Measurements from ENCODE around the gene TNIK.
"Not testable (repeated sequence)": the region's sequence is repeated elsewhere in the genome, so short reads cannot be mapped to it uniquely, and the experiment has no call there.

Gene TNIK

DNA sequence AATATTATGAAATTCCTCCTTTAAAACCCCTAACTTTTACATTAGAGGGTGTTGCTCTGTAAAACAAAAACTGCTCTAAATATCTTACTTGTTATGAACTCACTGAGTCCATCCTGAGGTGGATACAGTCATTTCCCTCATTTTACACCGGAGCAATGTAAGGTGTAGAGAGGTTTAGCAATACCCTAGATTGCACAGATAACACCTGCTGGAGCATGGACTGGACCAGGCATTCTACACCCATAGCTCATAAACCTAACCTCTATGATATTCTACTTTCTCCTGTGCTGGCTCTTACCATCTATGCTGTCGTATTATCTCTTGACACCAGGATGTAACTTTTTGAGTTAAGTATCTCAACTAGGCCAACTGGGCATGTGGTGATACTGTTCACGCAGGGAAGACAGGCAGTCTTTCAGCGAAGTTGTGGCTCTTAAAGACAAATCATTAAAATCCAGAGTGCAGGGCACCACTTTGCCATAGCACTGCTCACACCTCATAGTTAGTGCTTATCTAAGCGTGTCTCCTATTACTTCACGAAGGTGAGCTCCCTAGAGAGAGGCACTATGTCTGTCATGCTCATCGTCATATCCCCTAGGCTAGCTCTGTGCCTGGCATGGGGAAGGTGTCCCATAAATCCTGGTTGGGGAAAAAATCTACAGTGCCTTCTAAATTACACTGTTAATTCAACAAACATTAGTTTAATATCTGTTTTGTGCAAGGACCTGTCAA lies 333.6 kb downstream of the TNIK start:
- DNase-seq (ENCODE audit: low read depth in 3 of 3), result no peak

GRCh38 chr3:171125010-171125409 lies 335.2 kb downstream of the TNIK start:
- no peak for DNase-seq (ENCODE audit: low read depth in 3 of 3)

GRCh38 chr3:171123915-171124314 lies 336.3 kb downstream of the TNIK start:
- DNase-seq (ENCODE audit: low read depth in 3 of 3), result no peak

- DNase-seq (ENCODE audit: low read depth in 3 of 3), result no peak
Observed at GRCh38 chr3:171122861-171123260, 337.3 kb downstream of the TNIK start.

DNA sequence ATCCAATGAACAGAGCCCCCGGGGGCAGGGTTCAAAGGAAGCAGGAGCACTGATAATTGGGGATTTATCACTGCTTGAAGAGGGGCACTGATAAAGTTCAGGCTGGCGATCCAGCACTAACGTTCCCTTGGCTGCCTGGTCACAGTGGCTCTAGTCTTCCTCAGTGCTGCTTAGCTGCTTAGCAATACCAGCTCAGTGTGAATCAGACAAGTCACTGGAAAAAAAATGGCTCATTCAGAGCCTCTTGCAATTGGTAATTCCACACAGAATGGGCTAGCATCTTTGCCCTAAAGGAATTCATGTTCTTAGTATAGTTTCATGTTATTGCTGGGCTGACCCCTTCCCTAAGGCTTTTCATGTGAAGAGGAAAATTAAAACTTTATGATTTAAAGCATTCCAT lies 338.0 kb downstream of the TNIK start:
- no peak for DNase-seq (ENCODE audit: low read depth in 3 of 3)

DNA sequence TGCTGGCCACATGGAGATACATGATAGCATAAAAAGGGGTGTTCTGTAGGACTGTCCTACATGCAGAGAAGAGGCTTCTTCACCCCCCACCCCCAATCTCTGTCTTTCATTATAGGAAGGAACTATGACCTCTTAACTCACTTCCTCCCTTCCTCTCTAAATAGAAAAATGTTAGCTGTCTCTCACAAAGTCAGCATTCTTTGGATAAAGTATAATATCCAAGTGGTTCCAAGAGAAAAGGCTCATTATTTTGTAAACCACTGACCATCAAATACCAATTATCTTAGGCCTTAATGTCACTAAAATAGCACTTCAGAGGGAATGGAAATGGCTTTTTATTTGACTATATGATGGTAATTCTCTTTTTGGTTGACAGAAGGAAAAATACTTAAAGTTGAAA lies 338.4 kb downstream of the TNIK start:
- DNase-seq (ENCODE audit: low read depth in 3 of 3), result no peak

- DNase-seq (ENCODE audit: low read depth in 3 of 3), result not testable (repeated sequence)
Observed at GRCh38 chr3:171119402-171119801, 340.8 kb downstream of the TNIK start.

DNA sequence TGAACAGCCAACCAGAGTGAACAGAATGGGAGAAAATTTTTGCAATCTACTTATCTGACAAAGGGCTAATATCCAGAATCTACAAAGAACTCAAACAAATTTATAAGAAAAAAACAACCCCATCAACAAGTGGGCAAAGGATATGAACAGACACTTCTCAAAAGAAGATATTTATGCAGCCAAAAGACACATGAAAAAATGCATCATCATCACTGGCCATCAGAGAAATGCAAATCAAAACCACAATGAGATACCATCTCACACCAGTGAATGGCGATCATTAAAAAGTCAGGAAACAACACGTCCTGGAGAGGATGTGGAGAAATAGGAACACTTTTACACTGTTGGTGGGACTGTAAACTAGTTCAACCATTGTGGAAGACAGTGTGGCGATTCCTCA lies 341.2 kb downstream of the TNIK start:
- DNase-seq (ENCODE audit: low read depth in 3 of 3), result not testable (repeated sequence)

DNA sequence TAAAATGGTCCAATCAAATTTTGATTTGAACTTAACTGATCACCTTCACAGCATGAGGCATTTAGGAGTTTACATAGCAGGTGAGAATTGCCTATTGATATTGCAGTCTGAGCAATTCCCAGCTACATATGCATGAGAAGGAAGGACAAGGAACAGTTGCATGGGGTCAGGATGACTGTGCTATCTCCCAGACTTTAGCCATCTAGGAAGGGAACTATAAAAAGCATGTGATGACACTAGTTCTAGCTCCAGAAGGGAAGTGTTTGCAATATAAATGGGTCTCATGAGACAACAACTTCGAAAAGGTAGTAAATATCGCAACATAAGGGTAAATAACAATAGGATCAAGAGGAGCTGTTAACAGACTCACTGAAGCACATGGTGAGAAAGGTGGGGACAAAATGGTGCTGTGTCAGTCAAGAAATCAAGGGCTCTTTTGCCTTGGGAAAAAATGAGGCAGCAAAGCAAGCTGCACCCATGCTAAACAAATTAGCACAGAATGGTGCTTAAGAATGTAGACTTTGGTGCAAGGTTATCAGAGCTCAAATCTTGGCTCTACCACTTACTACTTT lies 343.3 kb downstream of the TNIK start:
- no peak for DNase-seq (ENCODE audit: low read depth in 3 of 3)

DNA sequence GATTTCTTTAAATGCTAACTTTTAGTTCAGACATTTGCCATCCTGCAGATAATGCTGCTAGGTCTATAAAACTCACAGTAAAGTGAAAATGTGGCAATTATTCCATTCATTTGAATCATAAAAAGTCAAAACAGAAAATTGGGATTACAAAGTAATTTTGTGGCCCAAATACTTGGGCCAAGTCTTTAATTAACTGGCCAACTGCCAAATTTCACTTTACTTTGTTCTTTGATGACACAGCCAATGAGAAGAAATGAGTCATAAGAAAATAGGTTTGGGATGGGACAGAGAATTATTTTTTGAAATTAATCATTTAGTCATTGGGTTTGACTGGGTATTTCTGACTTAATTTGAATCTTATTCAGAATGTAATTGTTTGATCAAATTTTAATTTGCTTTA lies 343.8 kb downstream of the TNIK start:
- no peak for DNase-seq (ENCODE audit: low read depth in 3 of 3)

GRCh38 chr3:171115667-171116066 lies 344.5 kb downstream of the TNIK start:
- no peak for DNase-seq (ENCODE audit: low read depth in 3 of 3)

GRCh38 chr3:171113716-171114115 lies 346.5 kb downstream of the TNIK start:
- DNase-seq (ENCODE audit: low read depth in 3 of 3), result no peak

- no peak for DNase-seq (ENCODE audit: low read depth in 3 of 3)
Observed at GRCh38 chr3:171110715-171111114, 349.5 kb downstream of the TNIK start.

- DNase-seq (ENCODE audit: low read depth in 3 of 3), result no peak
Observed at GRCh38 chr3:171108066-171108465, 352.1 kb downstream of the TNIK start.

- no peak for DNase-seq (ENCODE audit: low read depth in 3 of 3)
Observed at GRCh38 chr3:171103185-171103584, 357.0 kb downstream of the TNIK start.

- no peak for DNase-seq (ENCODE audit: low read depth in 3 of 3)
Observed at GRCh38 chr3:171101982-171102641, 358.1 kb downstream of the TNIK start.

DNA sequence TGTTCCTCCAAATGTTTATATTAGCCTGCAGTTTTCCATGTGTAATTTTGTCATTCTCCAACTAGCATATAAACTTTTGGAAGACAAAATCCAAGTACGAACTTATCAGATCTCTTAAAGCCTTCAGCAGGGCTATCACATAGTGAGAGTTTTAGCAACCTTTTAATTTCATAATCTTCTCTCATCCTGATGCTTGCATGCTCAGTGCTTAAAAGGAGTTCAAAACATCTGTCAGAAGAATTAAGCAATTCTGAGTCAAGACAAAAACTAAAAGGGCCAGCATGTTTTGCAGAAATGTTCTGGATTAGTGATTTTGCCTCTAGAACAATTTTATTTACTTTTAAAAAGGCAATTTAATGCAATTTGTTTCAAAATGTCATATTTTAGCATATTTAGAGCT lies 360.3 kb downstream of the TNIK start:
- no peak for DNase-seq (ENCODE audit: low read depth in 3 of 3)

DNA sequence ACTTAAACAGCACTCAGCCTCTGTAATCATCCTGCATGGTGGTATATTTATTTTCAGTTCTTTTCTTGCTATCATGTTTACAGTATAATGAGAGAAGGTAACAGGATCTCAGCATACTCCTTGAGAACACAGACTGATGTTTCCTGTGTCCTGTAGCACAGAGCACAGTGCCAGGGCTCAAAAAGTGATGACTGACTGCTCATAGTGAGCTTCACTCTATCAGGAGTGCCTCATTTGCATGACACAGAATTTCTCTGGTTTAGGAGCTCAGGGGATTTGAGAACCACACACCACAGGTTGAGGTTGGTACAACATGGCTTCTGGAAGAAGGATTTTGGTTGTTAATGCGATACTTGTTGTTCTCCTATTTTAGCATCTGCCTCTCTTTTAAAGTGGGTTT lies 365.1 kb downstream of the TNIK start:
- DNase-seq (ENCODE audit: low read depth in 3 of 3), result no peak

- DNase-seq (ENCODE audit: low read depth in 3 of 3), result no peak
Observed at GRCh38 chr3:171094411-171094810, 365.8 kb downstream of the TNIK start.

DNA sequence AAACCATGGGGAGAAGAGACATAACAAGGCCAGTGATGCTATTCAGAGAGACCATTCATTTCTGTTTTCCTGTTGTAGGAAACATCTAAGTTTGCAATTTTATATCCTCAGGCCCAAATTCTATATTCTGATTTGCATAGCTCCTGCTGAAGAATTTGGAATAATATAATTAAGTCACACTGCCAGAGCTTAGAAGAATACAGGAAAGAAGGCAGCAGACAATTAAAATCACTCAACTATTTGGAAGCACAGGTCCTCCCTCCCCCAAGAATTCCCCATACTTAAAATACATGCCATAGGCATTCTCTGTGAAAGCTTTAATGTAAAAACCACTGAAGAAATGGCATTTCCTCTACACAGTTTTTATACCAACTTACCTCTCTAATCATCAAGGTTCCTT lies 366.7 kb downstream of the TNIK start:
- DNase-seq (ENCODE audit: low read depth in 3 of 3), result no peak

DNA sequence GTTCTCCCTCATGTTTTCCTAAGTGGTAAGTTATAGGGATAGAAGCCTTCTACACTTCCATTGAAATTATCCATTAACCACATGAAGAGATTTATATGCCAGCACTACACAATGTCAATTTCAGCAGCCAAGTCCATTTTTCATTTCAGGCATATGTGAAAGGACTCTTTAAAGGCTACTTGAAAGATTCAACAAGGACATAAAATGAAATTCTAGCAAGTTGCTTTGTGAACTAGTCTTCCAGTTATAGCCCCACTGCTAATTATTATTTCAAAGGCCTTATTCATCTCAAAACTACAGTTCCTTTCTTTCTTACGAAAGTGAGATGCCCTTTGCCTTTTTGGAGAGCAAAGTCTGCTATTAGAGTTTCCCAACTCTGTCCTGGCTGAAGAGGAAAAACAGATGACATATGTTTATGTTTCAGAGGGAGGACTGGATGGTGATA lies 367.7 kb downstream of the TNIK start:
- DNase-seq (ENCODE audit: low read depth in 3 of 3), result no peak

DNA sequence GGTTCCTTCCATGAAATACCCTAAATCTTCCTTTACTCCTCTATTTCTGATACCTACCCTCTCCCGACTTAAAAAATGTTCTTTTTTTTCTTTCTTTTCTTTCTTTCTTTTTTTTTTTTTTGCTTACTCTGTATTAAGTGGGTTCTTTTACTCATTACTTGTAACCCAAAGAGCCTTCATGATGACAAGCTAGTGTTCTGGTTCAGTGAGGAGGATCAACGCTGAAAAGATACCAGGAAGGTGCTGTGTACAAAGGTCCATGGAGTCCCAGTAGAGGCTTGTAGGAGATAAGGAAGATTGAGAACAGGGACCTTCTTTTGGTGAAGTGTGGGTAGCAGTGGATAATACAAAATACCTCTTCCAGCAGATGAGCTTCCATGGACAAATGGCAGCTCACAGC lies 369.9 kb downstream of the TNIK start:
- no peak for DNase-seq (ENCODE audit: low read depth in 3 of 3)

All from stimulated activated CD4-positive, alpha-beta T cell treated with anti-CD3 and anti-CD28 coated beads, TNF-alpha, amount 100 ng/mL, for 48 hours (primary cell).